H1 (cell line): ENCODE data around the gene ZNF526. TPM values are rescaled to one million over a fixed set of nuclear protein-coding genes. Genes with fewer than 3 reads are reported as not detected.

Source experiments
- CTCF ChIA-PET: fragments of 300-600 bp; sonication (Branson Sonifier 250); formaldehyde crosslinking; loops from one replicate; lab custom pipeline; 2021; ENCODE audit not compliant: partially characterized antibody; lab: Charles Lee
- POLR2A ChIA-PET: fragments of 300-600 bp; sonication (Branson Sonifier 250); formaldehyde crosslinking; loops from one replicate; lab custom pipeline; 2021; ENCODE audit warnings: inconsistent platforms; ENCODE audit not compliant: partially characterized antibody; lab: Charles Lee
- DNase-seq, 2 experiments: peaks; one replicate each; pipeline versions ENCODE4 v3.0.0 to v3.0.0-alpha.2; 2010 to 2022; ENCODE audit warnings: low spot score in 2 of 2, low read depth in 1 of 2, mixed read lengths in 1 of 2
- FAIRE-seq: peaks from 2 replicates; lab custom pipeline; 2011; peaks lifted over from hg19 to GRCh38; lab: Jason Lieb, UNC
- H2AFZ ChIP-seq: 2 replicates; pipeline ENCODE4 v1.8.1; 2012; ENCODE audit warnings: low read length, inconsistent platforms
- H2AK5ac ChIP-seq: 2 replicates; pipeline ENCODE4 v1.6.1; 2013; ENCODE audit warnings: low read depth, low read length
- H2BK120ac ChIP-seq: replicated peaks from 2 replicates; pipeline ENCODE3; 2013; ENCODE audit warnings: low read depth, low read length, inconsistent platforms
- H2BK12ac ChIP-seq: 2 replicates; pipeline ENCODE4 v1.6.1; 2013; ENCODE audit warnings: low read depth, low read length
- H2BK15ac ChIP-seq: 2 replicates; pipeline ENCODE4 v1.6.1; 2013; ENCODE audit warnings: low read length
- H2BK20ac ChIP-seq: 2 replicates; pipeline ENCODE4 v1.6.1; 2013; ENCODE audit warnings: low read length
- H2BK5ac ChIP-seq: 2 replicates; pipeline ENCODE4 v1.6.1; 2013; ENCODE audit warnings: low read depth, low read length
- H3K14ac ChIP-seq: 2 replicates; pipeline ENCODE4 v1.6.1; 2013; ENCODE audit warnings: inconsistent platforms; ENCODE audit not compliant: insufficient read length
- H3K18ac ChIP-seq: 2 replicates; pipeline ENCODE4 v1.6.1; 2013; ENCODE audit warnings: low read length; ENCODE audit errors: extremely low read depth
- H3K23ac ChIP-seq: 2 replicates; pipeline ENCODE4 v1.6.1; 2013; ENCODE audit warnings: inconsistent platforms; ENCODE audit not compliant: insufficient read length
- H3K23me2 ChIP-seq: 2 replicates; pipeline ENCODE4 v1.6.1; 2013; ENCODE audit warnings: low read depth, low read length
- H3K27ac ChIP-seq: 2 replicates; pipeline ENCODE4 v1.6.1; 2011; ENCODE audit warnings: low read depth, low read length, inconsistent platforms
- H3K27me3 ChIP-seq, 4 experiments: replicated peaks in 1 of 4; 1 replicate in 1 of 4; 2 replicates in 3 of 4; pipeline versions ENCODE4 v1.6.1 to v1.8.1; 2011 to 2013; ENCODE audit warnings: low read length in 3 of 4, mild to moderate bottlenecking in 3 of 4, inconsistent platforms in 2 of 4, mixed read lengths in 2 of 4, moderate library complexity in 1 of 4; ENCODE audit not compliant: control insufficient read depth in 3 of 4, insufficient read depth in 3 of 4; ENCODE audit errors: extremely low read depth in 1 of 4
- H3K36me3 ChIP-seq, 4 experiments: 2 replicates each; pipeline versions ENCODE4 v1.6.1 to v1.8.1; 2011 to 2013; ENCODE audit warnings: mild to moderate bottlenecking in 4 of 4, low read length in 3 of 4, moderate library complexity in 2 of 4, control low read depth in 1 of 4, inconsistent platforms in 1 of 4; ENCODE audit not compliant: insufficient read depth in 4 of 4, control insufficient read depth in 2 of 4
- H3K4ac ChIP-seq: replicated peaks from 2 replicates; pipeline ENCODE3; 2013; ENCODE audit warnings: low read length, low read depth, mixed read lengths, inconsistent platforms; ENCODE audit not compliant: insufficient read length
- H3K4me1 ChIP-seq, 4 experiments: replicated peaks in 1 of 4; 1 replicate in 1 of 4; 2 replicates in 3 of 4; pipeline versions ENCODE4 v1.6.1 to v1.8.1; 2011 to 2013; ENCODE audit warnings: low read length in 3 of 4, inconsistent platforms in 2 of 4, mixed read lengths in 1 of 4; ENCODE audit not compliant: insufficient read depth in 4 of 4, control insufficient read depth in 3 of 4
- H3K4me2 ChIP-seq, 2 experiments: 2 replicates each; pipeline versions ENCODE4 v1.6.1 to v1.8.1; 2011 to 2013; ENCODE audit warnings: low read depth in 2 of 2, low read length in 2 of 2, control low read depth in 1 of 2, inconsistent platforms in 1 of 2, mild to moderate bottlenecking in 1 of 2; ENCODE audit not compliant: insufficient read depth in 1 of 2
- H3K4me3 ChIP-seq, 4 experiments: fragments of 200-600, 300-600 bp in 1 of 4; sonication (generic), shearing (Covaris generic), sonication (Bioruptor Twin) in 1 of 4; 2 replicates each; pipeline versions ENCODE4 v1.5.1 to v1.8.1; 2011 to 2016; ENCODE audit warnings: low read length in 4 of 4, low read depth in 3 of 4, control low read depth in 2 of 4, inconsistent platforms in 2 of 4, mild to moderate bottlenecking in 2 of 4, mixed read lengths in 1 of 4, moderate library complexity in 1 of 4; ENCODE audit not compliant: insufficient read depth in 2 of 4; ENCODE audit errors: extremely low read depth in 1 of 4
- H3K56ac ChIP-seq: replicated peaks from 2 replicates; pipeline ENCODE3; 2013; ENCODE audit warnings: low read depth, mild to moderate bottlenecking, mixed read lengths, low read length, inconsistent platforms; ENCODE audit not compliant: insufficient read length
- H3K79me1 ChIP-seq: 2 replicates; pipeline ENCODE4 v1.6.1; 2013; ENCODE audit warnings: low read depth, low read length, control low read depth
- H3K79me2 ChIP-seq, 2 experiments: 2 replicates each; pipeline versions ENCODE4 v1.6.1 to v1.8.1; 2012 to 2013; ENCODE audit warnings: low read length in 2 of 2, mild to moderate bottlenecking in 2 of 2, inconsistent platforms in 1 of 2; ENCODE audit not compliant: insufficient read depth in 2 of 2, control insufficient read depth in 1 of 2
- H3K9ac ChIP-seq, 4 experiments: replicated peaks in 1 of 4; 1 replicate in 1 of 4; 2 replicates in 3 of 4; pipeline versions ENCODE4 v1.6.1 to v1.8.1; 2011 to 2013; ENCODE audit warnings: low read depth in 3 of 4, low read length in 3 of 4, control low read depth in 2 of 4, mild to moderate bottlenecking in 2 of 4, moderate library complexity in 2 of 4, inconsistent platforms in 1 of 4; ENCODE audit errors: extremely low read depth in 1 of 4
- H3K9me3 ChIP-seq, 2 experiments: 2 replicates each; pipeline versions ENCODE4 v1.6.1 to v1.8.1; 2012 to 2013; ENCODE audit warnings: mild to moderate bottlenecking in 2 of 2, moderate library complexity in 2 of 2, control low read depth in 1 of 2, inconsistent platforms in 1 of 2, low read depth in 1 of 2, low read length in 1 of 2, mixed read lengths in 1 of 2; ENCODE audit not compliant: insufficient read depth in 2 of 2
- H4K20me1 ChIP-seq, 2 experiments: replicated peaks in 1 of 2; 2 replicates each; pipeline versions ENCODE3 to v1.8.1; 2011 to 2013; ENCODE audit warnings: inconsistent platforms in 2 of 2, low read length in 2 of 2, mild to moderate bottlenecking in 1 of 2; ENCODE audit not compliant: insufficient read depth in 2 of 2, control insufficient read depth in 1 of 2
- H4K5ac ChIP-seq: 2 replicates; pipeline ENCODE4 v1.6.1; 2013; ENCODE audit warnings: low read length, low read depth, mixed read lengths, inconsistent platforms; ENCODE audit not compliant: insufficient read length
- H4K8ac ChIP-seq: 2 replicates; pipeline ENCODE4 v1.8.0; 2013; ENCODE audit warnings: mild to moderate bottlenecking, moderate library complexity, low read length, inconsistent platforms; ENCODE audit not compliant: insufficient read depth; ENCODE audit errors: extremely low read depth
- H4K91ac ChIP-seq: replicated peaks from 2 replicates; pipeline ENCODE3; 2013; ENCODE audit warnings: low read length, mixed read lengths, inconsistent platforms; ENCODE audit not compliant: insufficient read length
- TCF12 ChIP-seq: IDR thresholded peaks from 2 replicates; pipeline ENCODE4 v1.6.1; 2011; ENCODE audit warnings: low read depth, mild to moderate bottlenecking, low read length
- WGBS, 2 experiments: shearing (Covaris generic) in 1 of 2; methylation state at CpG; one replicate each; pipeline versions ENCODE4 v1.1.6 to v1.1.7; 2013 to 2015; ENCODE audit warnings: low lambda C conversion rate in 2 of 2, mixed read lengths in 2 of 2, inconsistent platforms in 1 of 2, low coverage in 1 of 2, missing lambda C conversion rate in 1 of 2; ENCODE audit not compliant: insufficient replicate concordance in 2 of 2, insufficient coverage in 1 of 2, insufficient read length in 1 of 2; ENCODE audit errors: extremely low coverage in 1 of 2, missing lambda C conversion rate in 1 of 2; 5-methylcytosine and 5-hydroxymethylcytosine counted together
- polyA plus RNA-seq, 7 experiments: library from polyadenylated mRNA; depleted of rRNA in 3 of 7; stranded (reverse) in 5 of 7; unstranded in 2 of 7; fragments of >200 nt in 5 of 7; fragments of 200-250 nt in 2 of 7; gene quantifications; 1 replicate in 5 of 7; 2 replicates in 1 of 7; 4 replicates in 1 of 7; pipeline versions ENCODE4 v1.2.1 to v1.2.3, GENCODE V29; 2011 to 2013; ENCODE audit warnings: missing spikeins in 2 of 7, mixed read lengths in 2 of 7
- total RNA-seq: library from RNA; stranded (reverse); fragmentation: NEBNext Ultra II Directional; extraction: Animal tissue kit (Norgen Biotek cat#: 25700); gene quantifications from 2 replicates; pipeline ENCODE4 v1.2.1, GENCODE V29; 2021

Gene ZNF526
- total and polyA plus RNA-seq, 2 of the 8 experiments (the other 6 are each of a cell fraction or from before 2014, with no cell fraction given) = 8.4 to 14.1 TPM

DNA sequence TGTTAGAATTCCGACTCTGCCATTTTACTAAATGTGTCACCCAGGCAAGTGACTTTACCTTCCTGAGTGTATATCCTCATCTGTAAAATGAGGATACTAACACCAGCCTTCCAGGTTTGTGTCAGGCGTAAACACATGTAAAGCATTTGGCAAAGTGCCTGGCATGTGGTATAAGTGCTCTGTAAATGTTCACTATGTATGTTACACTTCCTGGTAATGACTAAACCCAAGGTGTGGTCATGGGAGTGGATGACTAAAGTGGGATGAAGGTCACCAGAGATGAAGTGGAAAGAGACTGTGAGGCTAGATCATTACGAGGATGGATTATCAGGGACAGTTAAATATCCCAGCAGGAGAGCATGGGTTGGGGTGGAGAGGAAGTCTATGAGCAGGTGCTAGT lies 28.3 kb upstream of the ZNF526 start:
- no peak overlapping the region for H3K4me3 ChIP-seq
- no peak overlapping the region for H2BK20ac ChIP-seq
- H4K8ac ChIP-seq = no peak overlapping the region
- peaks cover 2 to 6% of the 10 kb centered on the region in 2 experiments; a peak in 1 of 4 replicates for H3K9me3 ChIP-seq
- H3K27ac ChIP-seq = no peak overlapping the region
- no peak for TF ChIP-seq TCF12
- H3K56ac ChIP-seq = no peak overlapping the region
- ChIA-PET POLR2A (no interaction called here), CTCF (interaction anchor here (0.8 to 2.2 kb wide), 4 partner anchors 24 to 83 kb away, joined by 3 to 5 read pairs (median 4); no protein-coding TSS in a partner anchor)
- H3K4me2 ChIP-seq = no peak overlapping the region
- no peak overlapping the region for H4K91ac ChIP-seq
- H4K5ac ChIP-seq = no peak overlapping the region
- DNase-seq (no peak), FAIRE-seq (no peak)
- H2BK15ac ChIP-seq = no peak overlapping the region
- no peaks in the 10 kb centered on the region for H3K36me3 ChIP-seq
- H3K23ac ChIP-seq = no peak overlapping the region
- WGBS, 2 experiments = 74% methylated on average over 3 of the region's 3 CpGs; no CpG with 5 or more reads in 1 of the 2 experiments
- no peak overlapping the region for H2AK5ac ChIP-seq
- peaks cover 0 to 6% (median 4%) of the 10 kb centered on the region in 4 experiments; a peak in 5 of 7 replicates for H3K4me1 ChIP-seq
- H2BK120ac ChIP-seq = no peak overlapping the region
- no peak overlapping the region; the same call in 1 of the 2 replicates for H2BK12ac ChIP-seq
- peaks cover 0 to 3% (median 0%) of the 10 kb centered on the region in 4 experiments; a peak in 2 of 7 replicates for H3K27me3 ChIP-seq
- no peaks in the 10 kb centered on the region for H3K23me2 ChIP-seq
- no peak overlapping the region for H3K9ac ChIP-seq
- no peak overlapping the region for H3K14ac ChIP-seq
- H2BK5ac ChIP-seq = no peak overlapping the region
- no peak overlapping the region for H2AFZ ChIP-seq
- no peak overlapping the region for H3K4ac ChIP-seq
- no peak overlapping the region for H3K18ac ChIP-seq
- no peaks in the 10 kb centered on the region for H4K20me1 ChIP-seq
- H3K79me1 ChIP-seq = no peaks in the 10 kb centered on the region
- H3K79me2 ChIP-seq = no peaks in the 10 kb centered on the region
